Ovary (tissue), 3 donors: ENCODE results near the gene KRT77.

ENCODE experiments used
- CTCF ChIP-seq, 3 donors: fragments of 450-650 bp in 2 of 3; fragments of 200-600 bp in 1 of 3; IDR thresholded peaks; one replicate each; pipeline versions ENCODE4 v1.5.1 to v1.8.0; 2016 to 2022; ENCODE audit warnings: antibody characterized with exemption in 3 of 3, mild to moderate bottlenecking in 1 of 3
- EP300 ChIP-seq: sonication (generic); formaldehyde crosslinking; IDR thresholded peaks from one replicate; pipeline ENCODE4 v1.6.1; 2017; ENCODE audit warnings: antibody characterized with exemption
- donor health status: DM: no; HTN: no; CAD: no.

GRCh38 chr12:52693261-52693660 is 10.1 kb downstream of the KRT77 start:
- TF ChIP-seq CTCF (IDR thresholded peaks at IDR 0.05) (no peak), EP300 (no peak)
